H4 (cell line): Measurements from ENCODE around the gene PSG7. TPM values are rescaled to one million over a fixed set of nuclear protein-coding genes. Genes with fewer than 3 reads are reported as not detected.

Experiments used
- total RNA-seq: library from RNA; depleted of rRNA; stranded (reverse); fragments of >200 nt; shearing (Covaris generic); gene quantifications from 2 replicates; pipeline ENCODE4 v1.2.3, GENCODE V29; 2014; rRNA removed

The PSG7 gene
- total RNA-seq, 1 experiment from 2014 or later = 0.06 TPM

Other genes starting within 250 kb of the PSG7 start
- gene PSG3, start 196.7 kb downstream of the PSG7 start, total RNA-seq = 0.04 TPM in 1 of 2 replicates, not detected in the other
- gene PSG8, start 171.5 kb downstream of the PSG7 start, total RNA-seq = not detected in 2 replicates
- not detected in 2 replicates for gene PSG1, start 57.5 kb downstream of the PSG7 start, total RNA-seq
- not detected in 2 replicates for gene PSG6, start 19.3 kb downstream of the PSG7 start, total RNA-seq
- not detected in 2 replicates for gene PSG11, start 89.3 kb upstream of the PSG7 start, total RNA-seq
- not detected in 2 replicates for gene PSG2, start 145.5 kb upstream of the PSG7 start, total RNA-seq
- gene PSG5, start 249.3 kb upstream of the PSG7 start, total RNA-seq = 2.6 and 4.7 TPM in 2 replicates